Loucy (cell line): ENCODE results near the gene PRR36.

ENCODE experiments used
- H2AFZ ChIP-seq: fragments of 200-600 bp; sonication (generic); 2 replicates; pipeline ENCODE4 v1.6.0; 2016; ENCODE audit warnings: antibody characterized with exemption, mild to moderate bottlenecking, low read length, moderate library complexity
- H3F3A ChIP-seq: fragments of 200-600 bp; 2 replicates; pipeline ENCODE4 v1.6.0; 2016; ENCODE audit warnings: antibody characterized with exemption, low read depth, mild to moderate bottlenecking
- H3K27me3 ChIP-seq: fragments of 200-600 bp; sonication (generic); 2 replicates; pipeline ENCODE4 v1.6.1; 2014; ENCODE audit warnings: low read length, mild to moderate bottlenecking; ENCODE audit not compliant: insufficient read depth, poor library complexity, severe bottlenecking
- H3K36me3 ChIP-seq: fragments of 200-600 bp; sonication (generic); 2 replicates; pipeline ENCODE4 v1.6.1; 2016; ENCODE audit warnings: low read length; ENCODE audit not compliant: insufficient read depth
- H3K4me1 ChIP-seq: fragments of 200-600 bp; sonication (generic); 2 replicates; pipeline ENCODE4 v1.5.1; 2014; ENCODE audit warnings: low read length, mild to moderate bottlenecking; ENCODE audit not compliant: insufficient read depth, poor library complexity, severe bottlenecking
- H3K4me2 ChIP-seq: fragments of 200-600 bp; sonication (generic); 2 replicates; pipeline ENCODE4 v1.6.0; 2014; ENCODE audit warnings: antibody characterized with exemption, low read length, low read depth, mild to moderate bottlenecking; ENCODE audit not compliant: poor library complexity, severe bottlenecking
- H3K4me3 ChIP-seq: fragments of 200-600 bp; sonication (generic); 2 replicates; pipeline ENCODE4 v1.5.1; 2014; ENCODE audit warnings: low read length, mild to moderate bottlenecking, mixed read lengths; ENCODE audit not compliant: poor library complexity, severe bottlenecking
- H3K79me2 ChIP-seq: fragments of 200-600 bp; sonication (generic); 2 replicates; pipeline ENCODE4 v1.6.1; 2014; ENCODE audit warnings: low read length; ENCODE audit not compliant: insufficient read depth
- H3K9ac ChIP-seq: fragments of 200-600 bp; sonication (generic); 2 replicates; pipeline ENCODE4 v1.6.0; 2014; ENCODE audit warnings: mild to moderate bottlenecking, low read depth, low read length, moderate library complexity; ENCODE audit not compliant: poor library complexity, severe bottlenecking
- H3K9me2 ChIP-seq: fragments of 200-600 bp; sonication (generic); replicated peaks from 2 replicates; pipeline ENCODE4 v1.6.1; 2016; ENCODE audit warnings: low read depth, low read length, mixed read lengths
- H3K9me3 ChIP-seq: fragments of 200-600 bp; sonication (generic); 2 replicates; pipeline ENCODE4 v1.6.1; 2014; ENCODE audit warnings: mild to moderate bottlenecking, antibody characterized with exemption, low read length, low read depth; ENCODE audit not compliant: insufficient read depth
- H4K20me1 ChIP-seq: fragments of 200-600 bp; sonication (generic); 2 replicates; pipeline ENCODE4 v1.6.0; 2014; ENCODE audit warnings: antibody characterized with exemption, low read length, mild to moderate bottlenecking; ENCODE audit not compliant: insufficient read depth, poor library complexity, severe bottlenecking
- CTCF ChIP-seq: fragments of 200-600 bp; sonication (generic); conservative IDR thresholded peaks from 2 replicates; pipeline ENCODE4 v1.5.1; 2014; ENCODE audit warnings: mild to moderate bottlenecking, antibody characterized with exemption, low read length
- EZH2phosphoT487 ChIP-seq: fragments of 200-600 bp; IDR thresholded peaks from 2 replicates; pipeline ENCODE4 v1.6.1; 2018; ENCODE audit warnings: antibody characterized with exemption, mild to moderate bottlenecking, moderate library complexity, borderline replicate concordance

Gene PRR36

GRCh38 chr19:7915250-7916102, 41.3 kb upstream of the PRR36 start:
- Histone ChIP-seq H4K20me1 (no peaks in the 10 kb centered on the region), H3K4me1 (peaks cover 5% of the 10 kb centered on the region), H3K79me2 (no peaks in the 10 kb centered on the region), H3K27me3 (no peaks in the 10 kb centered on the region), H3K9me2 (no peaks in the 10 kb centered on the region), H3K9ac (no peak overlapping the region), H3K4me2 (no peak overlapping the region), H3K9me3 (no peaks in the 10 kb centered on the region), H3K4me3 (no peak overlapping the region), H2AFZ (no peak overlapping the region), H3K36me3 (peaks cover 20% of the 10 kb centered on the region; the same call in 1 of the 2 replicates), H3F3A (no peaks in the 10 kb centered on the region)
- TF ChIP-seq CTCF (no peak), EZH2phosphoT487 (no peak)

GRCh38 chr19:7914598-7915045, 40.4 kb upstream of the PRR36 start, which contains the start of gene TGFBR3L:
TGFBR3L (plus strand) TSS chr19:7914830.
- Histone ChIP-seq H3K4me3 (no peak within 1 kb of the TSS), H2AFZ (no peak within 1 kb of the TSS)

GRCh38 chr19:7914099-7914498, 39.9 kb upstream of the PRR36 start:
- H3K4me2 ChIP-seq: no peak overlapping the region
- no peaks in the 10 kb centered on the region for H3K27me3 ChIP-seq
- no peaks in the 10 kb centered on the region for H3K79me2 ChIP-seq
- no peak overlapping the region for H2AFZ ChIP-seq
- H3K9me2 ChIP-seq: no peaks in the 10 kb centered on the region
- no peaks in the 10 kb centered on the region for H3F3A ChIP-seq
- H3K36me3 ChIP-seq: peaks cover 20% of the 10 kb centered on the region; the same call in 1 of the 2 replicates
- no peak overlapping the region for H3K4me3 ChIP-seq
- no peaks in the 10 kb centered on the region for H3K9me3 ChIP-seq
- no peak for TF ChIP-seq CTCF
- no peak overlapping the region for H3K9ac ChIP-seq
- no peaks in the 10 kb centered on the region for H3K4me1 ChIP-seq
- no peaks in the 10 kb centered on the region for H4K20me1 ChIP-seq

More at GRCh38 chr19:7914598-7915045, 40.4 kb upstream of the PRR36 start, which contains the start of gene TGFBR3L:
- Histone ChIP-seq H3K79me2 (no peaks in the 10 kb centered on the region), H3K9me2 (no peaks in the 10 kb centered on the region), H3K4me2 (no peak within 1 kb of the TSS), H3K9ac (no peak within 1 kb of the TSS), H3K9me3 (no peaks in the 10 kb centered on the region), H3K36me3 (peaks cover 20% of the 10 kb centered on the region; the same call in 1 of the 2 replicates), H3K27me3 (no peaks in the 10 kb centered on the region), H3K4me1 (peaks cover 1% of the 10 kb centered on the region), H4K20me1 (no peaks in the 10 kb centered on the region), H3F3A (no peaks in the 10 kb centered on the region)
- no peak for TF ChIP-seq CTCF
- no peak for TF ChIP-seq EZH2phosphoT487
